Right cardiac atrium (tissue), 5 donors: ENCODE results near the gene CDRT15. TPM values are rescaled to one million over a fixed set of nuclear protein-coding genes. Genes with fewer than 3 reads are reported as not detected.
"Not testable (repeated sequence)": the region's sequence is repeated elsewhere in the genome, so short reads cannot be mapped to it uniquely, and the experiment has no call there.

Source experiments
- ATAC-seq, 2 donors: fragments of 200-7000 bp; cut with Tn5 transposase; one replicate each; pipeline versions ENCODE4 v1.8.0 to v1.9.1; 2020; ENCODE audit warnings: moderate library complexity in 2 of 2, mild to moderate bottlenecking in 1 of 2
- DNase-seq, 3 donors: peaks; one replicate each; pipeline ENCODE4 v3.0.0-alpha.2; 2020
- H3K27ac ChIP-seq: one replicate; pipeline ENCODE4 v1.5.1; 2013; ENCODE audit warnings: mild to moderate bottlenecking, low read length, control low read depth, moderate library complexity
- H3K27me3 ChIP-seq: one replicate; pipeline ENCODE4 v1.6.1; 2013; ENCODE audit not compliant: control insufficient read depth, insufficient read depth
- H3K4me1 ChIP-seq: one replicate; pipeline ENCODE4 v1.6.1; 2013; ENCODE audit warnings: low read length; ENCODE audit not compliant: control insufficient read depth, insufficient read depth
- H3K4me3 ChIP-seq: one replicate; pipeline ENCODE4 v1.5.1; 2013; ENCODE audit warnings: low read length, control low read depth
- H3K9me3 ChIP-seq: one replicate; pipeline ENCODE4 v1.6.1; 2013; ENCODE audit warnings: low read length; ENCODE audit not compliant: control insufficient read depth
- WGBS: extraction: QIAGEN DNeasy Blood & Tissue Kit; methylation state at CpG from one replicate; pipeline ENCODE4 v1.1.7; 2013; 5-methylcytosine and 5-hydroxymethylcytosine counted together
- intact Hi-C, 4 donors: fragments of 100-400 bp; cut with DNase I; formaldehyde crosslinking; loops; one replicate each; pipeline versions ENCODE4 v1.11.0 to v1.14.0; 2022 to 2023
- polyA plus RNA-seq: library from polyadenylated mRNA; stranded (reverse); fragments of 200-250 nt; gene quantifications from one replicate; pipeline ENCODE4 v1.2.3, GENCODE V29; 2013
- total RNA-seq, 4 donors: library from RNA; stranded (reverse); fragmentation: NEBNext Ultra II Directional; extraction: Animal tissue kit (Norgen Biotek cat#: 25700); gene quantifications; one replicate each; pipeline ENCODE4 v1.2.1, GENCODE V29; 2021
- donor health status: healthy with polysubstance abuse.
- donor health status: DM: no; HTN: yes; CAD: no.
- donor health status: DM: no; HTN: no; CAD: no.
- donor health status: DM: no; HTN: yes; CAD: no; lungs with severe emphysema.
- donor health status: DM: yes; HTN: yes; CAD: no.

CDRT15 gene
- total and polyA plus RNA-seq, 5 donors = not detected

DNA sequence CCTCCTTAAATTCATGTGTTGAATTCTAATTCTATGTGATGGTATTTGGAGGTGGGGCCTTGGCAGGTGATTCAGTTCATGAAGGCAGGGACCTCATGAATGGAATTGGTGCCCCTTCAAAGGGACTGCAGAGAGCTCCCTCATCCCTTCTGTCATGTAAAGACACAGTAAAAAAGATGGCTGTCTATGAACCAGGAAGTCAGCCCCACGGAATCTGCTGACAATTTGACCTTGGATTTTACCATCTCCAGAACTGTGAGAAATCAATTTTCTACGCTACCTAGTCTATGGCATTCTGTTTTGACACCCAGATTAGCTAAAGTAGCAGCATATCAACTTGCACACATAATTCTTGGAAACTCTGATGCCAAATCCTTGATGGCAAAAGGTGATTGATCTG is 1.6 kb downstream of the CDRT15 start:
- H3K4me1 ChIP-seq, ATAC-seq, H3K4me3 ChIP-seq, H3K27ac ChIP-seq, H3K9me3 ChIP-seq, DNase-seq, H3K27me3 ChIP-seq, intact Hi-C loops: not testable (repeated sequence)
- WGBS = 76% methylated on average over 2 of the region's 2 CpGs

DNA sequence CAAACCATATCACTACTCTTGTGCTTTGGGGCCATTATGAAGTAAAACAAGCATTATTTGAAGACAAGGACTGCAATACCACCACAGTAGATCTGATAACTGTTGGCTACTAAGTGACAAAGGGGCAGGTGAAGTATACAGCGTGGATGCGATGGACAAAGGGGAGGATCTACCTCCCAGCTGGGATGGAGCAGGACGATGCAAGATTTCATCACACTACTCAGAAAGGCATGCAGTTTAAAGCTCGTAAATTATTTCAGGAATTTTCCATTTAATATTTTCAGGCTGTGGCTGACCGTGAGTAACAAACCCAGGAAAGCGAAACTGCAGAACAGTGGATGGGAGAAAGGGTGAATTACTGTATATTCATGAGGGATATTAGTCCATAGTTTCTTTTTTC is 5.5 kb downstream of the CDRT15 start:
- H3K4me1 ChIP-seq, H3K4me3 ChIP-seq, ATAC-seq, H3K27ac ChIP-seq, H3K27me3 ChIP-seq, intact Hi-C loops, H3K9me3 ChIP-seq, DNase-seq: not testable (repeated sequence)
- WGBS = 72% methylated on average over 4 of the region's 6 CpGs

DNA sequence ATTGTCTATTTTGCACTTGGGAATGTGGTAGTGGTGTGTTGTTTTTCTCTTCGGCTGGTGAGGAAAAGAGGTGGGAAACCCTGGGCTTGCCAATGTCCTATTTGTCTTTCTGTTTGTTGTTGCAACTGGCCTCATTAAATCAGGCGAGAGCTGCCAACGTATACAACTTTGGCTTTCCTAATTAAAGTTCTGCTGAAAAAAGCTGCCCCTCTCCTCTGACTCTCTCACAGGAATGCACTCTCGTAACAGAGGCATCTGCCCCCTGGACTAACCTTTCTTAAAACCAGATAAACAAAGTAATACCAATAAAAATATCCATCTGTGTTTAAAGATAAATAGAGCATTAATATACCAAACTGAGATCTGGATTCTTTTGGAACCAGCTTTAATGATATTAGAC is 7.8 kb downstream of the CDRT15 start:
- intact Hi-C loops = no loop called here
- Histone ChIP-seq H3K9me3 (no peaks in the 10 kb centered on the region), H3K4me1 (no peaks in the 10 kb centered on the region), H3K27ac (no peak overlapping the region), H3K27me3 (no peaks in the 10 kb centered on the region), H3K4me3 (no peak overlapping the region)
- WGBS = 49% methylated on average over 4 of the region's 4 CpGs
- DNase-seq (no peak), ATAC-seq (no peak)

DNA sequence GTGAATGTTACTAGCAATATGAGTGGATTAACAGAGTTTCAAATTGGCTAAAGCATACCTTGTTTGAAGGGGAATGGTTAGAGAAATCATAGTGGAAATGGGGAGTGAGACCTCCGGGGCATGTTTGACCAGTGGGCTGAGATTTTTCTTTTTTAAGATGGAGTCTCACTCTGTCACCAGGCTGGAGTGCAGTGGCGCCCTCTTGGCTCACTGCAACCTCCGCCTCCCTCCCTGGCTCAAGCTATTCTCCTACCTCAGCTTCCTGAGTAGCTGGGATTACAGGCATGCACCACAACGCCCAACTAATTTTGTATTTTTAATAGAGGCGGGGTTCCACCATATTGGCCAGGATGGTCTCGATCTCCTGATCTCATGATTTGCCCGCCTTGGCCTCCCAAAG is 9.6 kb downstream of the CDRT15 start:
- DNase-seq (no peak), ATAC-seq (no peak)
- H3K4me1 ChIP-seq = no peaks in the 10 kb centered on the region
- intact Hi-C loops = no loop called here
- H3K27me3 ChIP-seq = no peaks in the 10 kb centered on the region
- H3K9me3 ChIP-seq = no peaks in the 10 kb centered on the region
- no peak overlapping the region for H3K27ac ChIP-seq
- 92% methylated on average over 7 of the region's 7 CpGs for WGBS
- H3K4me3 ChIP-seq = no peak overlapping the region

DNA sequence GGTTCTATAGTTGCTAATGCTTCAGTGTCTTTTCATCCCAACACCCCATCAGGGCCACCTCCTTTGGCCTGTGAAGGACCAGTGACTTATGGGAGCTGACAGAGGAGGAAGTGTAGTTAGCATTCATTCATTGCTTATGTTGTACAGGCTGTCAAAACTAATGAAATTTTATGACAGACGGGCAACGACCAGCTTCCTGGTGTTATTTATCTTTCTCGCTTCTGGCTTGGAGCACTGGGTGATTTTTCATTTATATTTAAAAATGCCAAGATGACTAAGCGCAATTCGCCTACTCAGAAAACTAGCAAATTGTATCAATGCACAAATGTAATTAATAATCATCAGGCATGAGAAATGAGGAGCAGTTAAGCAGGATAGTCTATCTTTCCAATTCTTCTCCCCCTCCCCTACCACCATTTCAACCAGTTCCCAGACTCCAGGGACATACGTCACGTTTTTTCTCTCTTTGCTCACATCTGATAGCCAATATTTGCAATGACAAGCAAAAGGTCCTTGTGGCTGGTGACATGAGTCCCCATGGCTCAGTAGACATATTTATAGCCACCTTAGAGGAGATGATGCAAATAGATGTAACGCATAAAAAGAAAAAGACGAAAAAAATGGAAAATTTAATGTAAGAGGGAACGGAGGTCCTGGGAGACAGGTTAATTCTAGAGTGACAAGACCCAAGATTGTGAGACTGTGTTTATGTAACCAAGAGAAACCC is 11.2 kb downstream of the CDRT15 start:
- Histone ChIP-seq H3K27ac (no peak overlapping the region), H3K4me1 (no peaks in the 10 kb centered on the region), H3K9me3 (no peaks in the 10 kb centered on the region), H3K27me3 (no peaks in the 10 kb centered on the region), H3K4me3 (no peak overlapping the region)
- WGBS = 70% methylated on average over 10 of the region's 10 CpGs
- ATAC-seq (no peak), DNase-seq (no peak)
- intact Hi-C loops = no loop called here

DNA sequence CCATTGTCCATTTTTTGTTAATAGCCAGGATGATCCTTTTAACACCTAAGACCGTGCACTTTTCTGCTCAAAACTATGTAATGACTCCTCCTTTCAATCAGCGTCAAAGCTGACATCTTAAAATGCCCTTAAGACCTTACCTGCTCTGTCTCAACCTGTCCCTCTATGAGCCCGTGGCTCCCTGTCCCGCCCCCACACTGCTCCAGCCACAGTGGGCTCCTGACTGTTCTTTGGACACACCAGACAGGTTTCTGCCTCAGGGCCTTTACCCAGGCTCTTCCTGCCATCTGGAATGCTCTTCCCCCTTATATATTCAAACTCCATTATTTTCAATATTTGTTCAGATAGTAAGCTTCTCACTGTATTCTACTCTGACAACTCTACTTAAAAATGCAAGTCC is 14.1 kb downstream of the CDRT15 start:
- ATAC-seq (no peak), DNase-seq (no peak)
- Histone ChIP-seq H3K4me1 (no peaks in the 10 kb centered on the region), H3K9me3 (no peaks in the 10 kb centered on the region), H3K27me3 (no peaks in the 10 kb centered on the region), H3K27ac (no peak overlapping the region), H3K4me3 (no peak overlapping the region)
- 88% methylated on average over 4 of the region's 4 CpGs for whole genome bisulfite sequencing
- intact Hi-C loops = no loop called here

DNA sequence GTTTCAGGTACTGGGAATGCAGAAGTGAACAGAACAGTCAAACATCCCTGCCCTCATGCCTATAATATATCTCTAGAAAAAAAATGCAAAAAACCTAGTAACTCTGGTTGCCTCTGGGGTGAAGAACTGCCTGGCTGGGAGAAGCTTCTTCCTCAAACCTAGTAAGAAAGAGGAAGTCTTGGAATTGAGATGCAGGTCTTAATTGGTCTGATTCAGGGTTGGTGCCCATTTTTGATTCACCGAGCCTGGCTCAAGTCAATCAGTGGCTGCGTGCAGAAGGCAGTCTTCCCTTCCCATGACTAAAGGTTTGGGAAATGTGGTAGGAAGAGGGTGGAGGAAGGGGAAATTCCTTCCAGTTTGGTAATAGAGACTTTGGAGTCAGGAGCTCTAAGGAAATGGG is 22.4 kb downstream of the CDRT15 start:
- Histone ChIP-seq H3K4me3 (no peak overlapping the region), H3K27me3 (no peaks in the 10 kb centered on the region), H3K27ac (no peak overlapping the region), H3K9me3 (no peaks in the 10 kb centered on the region), H3K4me1 (no peaks in the 10 kb centered on the region)
- DNase-seq (no peak), ATAC-seq (no peak)
- intact Hi-C loops = no loop called here
- 86% methylated on average over 2 of the region's 2 CpGs for WGBS

DNA sequence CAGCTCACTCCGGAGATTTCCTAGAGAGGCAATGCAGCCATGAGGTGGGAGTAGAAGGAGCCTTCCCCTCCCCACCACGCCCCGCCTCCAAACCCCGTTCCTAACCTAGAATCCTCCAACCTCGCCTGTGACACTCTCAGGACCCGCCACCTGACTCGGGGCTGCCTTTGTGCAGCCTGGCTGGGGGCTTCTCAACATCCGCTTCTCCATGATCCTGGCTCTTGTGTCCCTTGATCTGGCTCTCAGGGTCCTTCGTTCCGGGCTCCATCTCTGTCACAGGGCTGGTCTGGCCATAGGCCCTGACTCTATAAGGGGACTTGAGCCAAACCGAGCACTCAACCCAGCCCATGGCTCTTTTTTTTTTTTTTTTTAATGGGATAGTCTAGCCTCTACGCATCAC is 24.3 kb downstream of the CDRT15 start:
- Histone ChIP-seq H3K4me3 (no peak overlapping the region), H3K27ac (no peak overlapping the region), H3K4me1 (no peaks in the 10 kb centered on the region), H3K27me3 (no peaks in the 10 kb centered on the region), H3K9me3 (no peaks in the 10 kb centered on the region)
- ATAC-seq = no peak
- intact Hi-C loops = no loop called here
- no peak for DNase-seq
- 89% methylated on average over 12 of the region's 12 CpGs for WGBS

DNA sequence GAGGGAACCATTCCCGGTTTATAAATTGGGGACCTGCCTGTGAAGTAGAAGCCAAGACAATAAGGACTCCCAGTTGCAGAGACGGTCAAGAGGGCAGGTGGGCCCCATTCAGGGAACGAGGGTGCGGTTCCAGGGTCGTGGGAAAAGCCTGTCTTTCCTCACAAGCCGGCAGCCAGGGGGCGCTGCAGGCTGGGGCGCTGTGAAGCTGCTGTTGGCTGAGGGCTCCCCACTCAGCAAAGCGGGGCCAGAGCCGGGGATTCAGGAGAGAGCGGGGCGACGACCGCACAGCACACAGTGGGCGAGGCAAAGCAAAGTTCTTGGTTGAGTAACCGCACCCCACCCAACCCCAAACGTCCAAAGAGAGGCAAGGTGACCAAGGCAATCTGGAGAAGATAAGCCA is 24.9 kb downstream of the CDRT15 start:
- Histone ChIP-seq H3K9me3 (no peaks in the 10 kb centered on the region), H3K4me1 (no peaks in the 10 kb centered on the region), H3K27ac (no peak overlapping the region), H3K4me3 (no peak overlapping the region), H3K27me3 (no peaks in the 10 kb centered on the region)
- DNase-seq (peak; percentile 17 to 68 (median 60)), ATAC-seq (peak; percentile 12 to 28)
- intact Hi-C loops = no loop called here
- WGBS = 55% methylated on average over 17 of the region's 17 CpGs

DNA sequence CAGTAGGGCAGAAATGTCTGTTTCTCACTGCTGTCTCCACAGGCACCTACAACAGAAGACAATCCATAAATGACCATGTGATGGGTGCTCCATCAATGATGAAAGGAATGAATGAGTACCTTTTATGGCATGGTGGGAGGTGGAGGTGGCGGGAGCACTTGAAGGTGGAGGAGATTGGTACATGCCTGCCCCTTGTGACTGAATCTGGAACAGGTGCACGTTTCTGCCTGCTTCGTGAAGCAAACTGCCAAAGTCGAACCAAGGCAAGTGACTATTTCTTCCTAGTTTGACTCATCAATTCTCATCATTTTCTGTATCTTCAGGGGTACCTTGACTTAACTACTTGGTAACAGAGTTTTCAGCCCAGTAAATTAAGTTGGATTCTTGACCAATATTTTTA is 25.4 kb downstream of the CDRT15 start:
- Histone ChIP-seq H3K27me3 (no peaks in the 10 kb centered on the region), H3K4me1 (no peaks in the 10 kb centered on the region), H3K9me3 (no peaks in the 10 kb centered on the region), H3K27ac (no peak overlapping the region), H3K4me3 (no peak overlapping the region)
- DNase-seq = no peak
- no peak for ATAC-seq
- WGBS = 91% methylated on average over 4 of the region's 4 CpGs
- intact Hi-C loops = no loop called here

DNA sequence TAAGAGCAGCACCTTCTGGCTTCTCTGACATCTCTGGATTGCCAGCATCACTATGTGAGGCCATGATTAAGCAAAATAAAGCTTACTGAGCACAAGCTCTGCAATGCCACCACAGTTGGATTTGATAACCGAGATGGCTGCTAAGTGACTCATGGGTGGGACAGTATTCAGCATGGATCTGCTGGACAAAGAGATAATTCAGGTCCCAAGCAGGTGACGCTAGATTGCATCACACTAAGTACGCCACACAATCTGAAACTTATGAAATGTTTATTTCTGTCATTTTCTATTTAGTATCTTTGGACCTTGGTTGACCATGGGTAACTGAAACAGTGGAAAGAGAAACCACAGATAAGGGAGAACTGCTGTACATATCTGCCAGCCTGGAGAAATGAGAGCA is 27.4 kb downstream of the CDRT15 start:
- Histone ChIP-seq H3K4me3 (no peak overlapping the region), H3K4me1 (no peaks in the 10 kb centered on the region), H3K27ac (no peak overlapping the region), H3K27me3 (no peaks in the 10 kb centered on the region), H3K9me3 (no peaks in the 10 kb centered on the region)
- 84% methylated on average over 3 of the region's 3 CpGs for WGBS
- ATAC-seq (no peak), DNase-seq (no peak)
- intact Hi-C loops = no loop called here

DNA sequence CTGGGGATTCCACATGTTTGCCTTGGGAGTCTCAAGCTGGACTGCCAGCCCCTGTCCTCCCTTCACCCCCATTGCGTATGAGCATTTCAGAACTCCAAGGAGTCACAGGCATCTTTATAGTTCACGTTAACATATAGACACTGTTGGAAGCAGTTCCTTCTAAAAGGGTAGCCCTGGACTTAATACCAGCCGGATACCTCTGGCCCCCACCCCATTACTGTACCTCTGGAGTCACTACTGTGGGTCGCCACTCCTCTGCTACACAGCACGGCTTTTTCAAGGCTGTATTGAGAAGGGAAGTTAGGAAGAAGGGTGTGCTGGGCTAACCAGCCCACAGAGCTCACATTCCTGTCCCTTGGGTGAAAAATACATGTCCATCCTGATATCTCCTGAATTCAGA is 28.9 kb downstream of the CDRT15 start:
- no peak overlapping the region for H3K4me3 ChIP-seq
- intact Hi-C loops = no loop called here
- H3K27me3 ChIP-seq = no peaks in the 10 kb centered on the region
- H3K27ac ChIP-seq = no peak overlapping the region
- no peaks in the 10 kb centered on the region for H3K4me1 ChIP-seq
- H3K9me3 ChIP-seq = no peaks in the 10 kb centered on the region
- ATAC-seq (no peak), DNase-seq (no peak)
- WGBS = 94% methylated on average over 5 of the region's 5 CpGs
